ENCODE results near the gene SMIM45.

Gene SMIM45

DNA sequence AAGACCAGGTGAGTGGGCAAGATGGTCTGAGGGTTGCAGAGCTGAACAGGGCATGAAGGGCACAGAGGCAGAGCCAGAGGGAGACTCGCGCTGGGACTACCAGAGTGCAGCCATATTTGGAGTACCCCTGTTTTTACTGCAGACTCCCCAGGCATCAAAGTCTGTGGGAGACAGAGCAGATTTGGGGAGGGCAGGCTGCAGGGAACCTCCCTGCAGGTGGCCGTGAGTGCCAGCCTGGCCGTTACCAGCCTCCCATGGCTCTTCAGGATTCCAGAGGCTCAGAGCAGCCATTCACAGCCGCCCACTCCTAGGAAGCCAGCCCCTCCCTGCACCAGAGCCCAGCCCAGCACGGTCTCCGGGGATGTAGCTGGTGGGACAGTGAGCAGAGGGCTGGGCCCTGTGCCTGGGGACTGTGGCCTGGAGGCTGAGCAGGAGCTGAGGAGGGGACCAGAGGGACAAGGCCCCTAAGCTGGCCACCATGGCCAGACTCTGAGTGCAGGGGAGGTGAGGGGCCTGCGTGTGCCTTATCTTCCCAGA, 17.2 kb downstream of the SMIM45 start, which contains the start of gene SEPTIN3:
Gene SEPTIN3 (plus strand): TSS at position 334 of the 537 bp plus-strand sequence. CDS start 2,050 bp downstream, outside the sequence.
- TF ChIP-seq, protein P1, sequence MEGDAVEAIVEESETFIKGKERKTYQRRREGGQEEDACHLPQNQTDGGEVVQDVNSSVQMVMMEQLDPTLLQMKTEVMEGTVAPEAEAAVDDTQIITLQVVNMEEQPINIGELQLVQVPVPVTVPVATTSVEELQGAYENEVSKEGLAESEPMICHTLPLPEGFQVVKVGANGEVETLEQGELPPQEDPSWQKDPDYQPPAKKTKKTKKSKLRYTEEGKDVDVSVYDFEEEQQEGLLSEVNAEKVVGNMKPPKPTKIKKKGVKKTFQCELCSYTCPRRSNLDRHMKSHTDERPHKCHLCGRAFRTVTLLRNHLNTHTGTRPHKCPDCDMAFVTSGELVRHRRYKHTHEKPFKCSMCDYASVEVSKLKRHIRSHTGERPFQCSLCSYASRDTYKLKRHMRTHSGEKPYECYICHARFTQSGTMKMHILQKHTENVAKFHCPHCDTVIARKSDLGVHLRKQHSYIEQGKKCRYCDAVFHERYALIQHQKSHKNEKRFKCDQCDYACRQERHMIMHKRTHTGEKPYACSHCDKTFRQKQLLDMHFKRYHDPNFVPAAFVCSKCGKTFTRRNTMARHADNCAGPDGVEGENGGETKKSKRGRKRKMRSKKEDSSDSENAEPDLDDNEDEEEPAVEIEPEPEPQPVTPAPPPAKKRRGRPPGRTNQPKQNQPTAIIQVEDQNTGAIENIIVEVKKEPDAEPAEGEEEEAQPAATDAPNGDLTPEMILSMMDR (IDR thresholded peaks at IDR 0.05), result no peak
- no peak for TF ChIP-seq POLR2AphosphoS5 (IDR thresholded peaks at IDR 0.05)
- no peak for TF ChIP-seq POLR2A (IDR thresholded peaks at IDR 0.05)
- intact Hi-C loops (cut with DNase I; ENCODE audit: low total_unique reads), result no loop called here

DNA sequence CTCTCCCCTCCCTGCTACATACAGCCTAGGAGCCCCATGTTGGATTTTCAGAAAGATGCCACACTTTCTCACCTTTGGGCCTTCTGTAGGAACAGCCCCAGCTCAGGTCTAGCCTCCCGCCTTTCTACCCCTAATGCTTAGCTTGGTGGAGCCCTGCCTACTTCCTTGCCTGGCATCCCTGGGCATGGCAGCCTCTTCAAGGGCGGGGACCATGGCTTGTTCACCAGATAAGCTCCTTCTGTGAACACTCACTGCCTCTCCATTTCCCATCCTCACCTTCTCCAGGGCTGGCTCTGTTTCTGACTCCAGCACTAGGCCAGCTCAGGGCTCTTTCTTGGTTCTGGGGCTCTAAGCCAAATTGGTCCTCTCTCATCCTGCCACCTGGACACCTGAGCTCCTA, 18.7 kb downstream of the SMIM45 start:
- Histone ChIP-seq H3K27ac (no peak overlapping the region), H3K4me3 (no peak overlapping the region), H3K36me3 (no peaks in the 10 kb centered on the region), H3K27me3 (peaks cover 0 to 8% of the 10 kb centered on the region in 2 donors), H3K9me3 (no peaks in the 10 kb centered on the region), H3K4me1 (no peaks in the 10 kb centered on the region)
- intact Hi-C loops (cut with DNase I; ENCODE audit: low total_unique reads), result no loop called here
- no peak for DNase-seq (ENCODE audit: low spot score in 2 of 2)
- TF ChIP-seq POLR2AphosphoS5 (IDR thresholded peaks at IDR 0.05) (no peak), POLR2A (IDR thresholded peaks at IDR 0.05) (no peak)
- TF ChIP-seq, protein P1 (IDR thresholded peaks at IDR 0.05), result no peak

More for the DNA sequence above, 17.2 kb downstream of the SMIM45 start, which contains the start of gene SEPTIN3:
- Histone ChIP-seq H3K36me3 (no peaks in the 10 kb centered on the region), H3K9me3 (no peaks in the 10 kb centered on the region), H3K4me1 (no peaks in the 10 kb centered on the region), H3K27me3 (peaks cover 0 to 8% of the 10 kb centered on the region in 2 donors), H3K27ac (no peak within 1 kb of the TSS), H3K4me3 (peak within 1 kb of the TSS in 2 of 3 donors; percentile 3 to 18)
- no peak for DNase-seq (ENCODE audit: low spot score in 2 of 2)

DNA sequence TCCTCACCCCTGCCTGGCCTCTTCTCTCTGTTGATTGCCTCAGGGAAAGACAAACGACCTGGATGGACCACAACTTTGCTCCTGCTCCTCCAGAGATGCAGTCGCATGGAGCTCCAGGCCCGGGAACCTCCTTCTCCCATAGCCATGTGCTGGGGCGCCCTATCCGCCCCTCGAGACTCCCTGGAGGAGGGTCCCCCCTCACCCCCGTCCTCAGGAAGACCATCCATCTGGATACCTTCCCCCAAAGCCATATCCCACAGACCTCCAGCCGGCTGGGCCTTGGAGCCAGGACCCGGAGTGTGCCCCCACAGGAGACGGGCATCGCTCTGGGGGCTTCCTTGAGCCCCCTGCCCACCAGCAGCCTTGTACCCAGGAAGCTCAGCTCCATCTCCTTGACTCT, 19.5 kb downstream of the SMIM45 start:
- Histone ChIP-seq H3K9me3 (no peaks in the 10 kb centered on the region), H3K4me1 (no peaks in the 10 kb centered on the region), H3K36me3 (no peaks in the 10 kb centered on the region), H3K27me3 (peaks cover 0 to 12% of the 10 kb centered on the region in 2 donors), H3K4me3 (no peak overlapping the region), H3K27ac (no peak overlapping the region)
- intact Hi-C loops (cut with DNase I; ENCODE audit: low total_unique reads), result no loop called here
- TF ChIP-seq POLR2A (IDR thresholded peaks at IDR 0.05), result no peak
- TF ChIP-seq POLR2AphosphoS5 (IDR thresholded peaks at IDR 0.05), result no peak
- TF ChIP-seq, protein P1 (IDR thresholded peaks at IDR 0.05), result no peak
- DNase-seq (ENCODE audit: low spot score in 2 of 2), result no peak

DNA sequence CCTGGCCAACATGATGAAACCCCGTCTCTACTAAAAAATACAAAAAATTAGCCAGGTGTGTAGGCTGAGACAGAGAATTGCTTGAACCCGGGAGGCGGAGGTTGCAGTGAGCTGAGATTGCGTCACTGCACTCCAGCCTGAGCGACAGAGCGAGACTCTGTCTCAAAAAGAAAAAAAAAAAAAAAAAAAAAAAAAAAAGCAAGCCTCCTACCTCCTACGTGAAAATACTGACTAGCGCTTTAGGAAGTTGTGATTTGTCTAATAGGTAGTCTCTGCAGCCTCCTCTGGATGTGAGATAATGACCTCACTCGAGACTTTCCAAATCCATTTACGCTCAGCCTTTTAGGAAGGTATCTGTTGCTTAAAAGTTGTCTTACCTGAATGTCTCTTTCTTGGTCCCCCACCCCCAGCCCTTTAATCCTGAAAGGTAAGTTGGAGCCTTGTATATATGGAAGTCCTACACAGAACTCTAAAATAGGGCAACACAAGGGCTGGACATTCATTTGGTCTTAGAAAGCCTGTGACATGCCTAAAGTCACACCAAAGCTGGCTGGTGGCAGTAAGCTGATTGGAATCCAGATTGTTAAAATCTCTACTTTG, 22.8 kb downstream of the SMIM45 start:
- Histone ChIP-seq H3K4me3 (no peak overlapping the region), H3K27ac (peak overlapping the region in 1 of 2 donors; percentile 25), H3K4me1 (peaks cover 0 to 6% of the 10 kb centered on the region in 2 donors), H3K9me3 (no peaks in the 10 kb centered on the region), H3K36me3 (no peaks in the 10 kb centered on the region), H3K27me3 (peaks cover 0 to 12% of the 10 kb centered on the region in 2 donors)
- TF ChIP-seq POLR2A (IDR thresholded peaks at IDR 0.05) (no peak), POLR2AphosphoS5 (IDR thresholded peaks at IDR 0.05) (no peak)
- TF ChIP-seq, protein P1 (IDR thresholded peaks at IDR 0.05), result no peak
- no peak for DNase-seq (ENCODE audit: low spot score in 2 of 2)
- intact Hi-C loops (cut with DNase I; ENCODE audit: low total_unique reads), result no loop called here

DNA sequence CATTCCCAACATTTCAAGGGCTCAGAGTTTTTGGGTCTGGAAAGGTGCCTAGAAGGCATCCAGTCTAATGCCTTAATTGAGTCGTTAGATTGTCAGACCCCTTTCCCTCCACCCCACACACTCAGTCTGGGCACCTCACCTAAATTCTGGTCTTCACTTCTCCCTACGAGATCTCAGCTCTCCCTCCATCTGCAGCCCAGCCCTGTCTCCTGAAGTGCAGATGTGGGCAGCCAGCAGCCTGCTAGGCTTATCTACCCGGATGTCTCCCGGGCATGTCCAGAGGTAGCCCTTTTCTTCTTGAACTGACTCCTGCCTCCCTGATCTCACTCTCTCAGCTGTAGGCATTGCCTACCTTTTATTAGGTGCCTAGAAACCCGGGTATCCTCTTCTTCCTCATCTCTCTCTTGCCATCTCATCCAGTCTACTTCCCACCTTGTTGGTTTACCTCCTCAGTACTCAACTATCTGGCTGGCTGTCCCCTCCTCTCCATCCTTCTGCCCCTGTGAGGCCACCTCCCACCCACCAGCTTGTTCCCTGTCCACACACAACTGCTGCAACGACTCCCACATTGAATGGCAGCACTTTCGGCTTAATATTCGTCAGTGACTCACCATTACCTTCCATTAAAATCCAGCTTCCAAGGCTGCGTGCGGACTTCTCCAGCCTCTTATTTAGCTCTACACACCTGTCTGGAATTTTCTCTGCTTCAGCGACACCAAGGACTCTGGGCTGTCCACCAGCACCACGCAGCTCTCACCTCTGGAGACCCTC, 23.5 kb downstream of the SMIM45 start:
- no peak overlapping the region for H3K4me3 ChIP-seq
- no peaks in the 10 kb centered on the region for H3K36me3 ChIP-seq
- intact Hi-C loops (cut with DNase I; ENCODE audit: low total_unique reads), result no loop called here
- DNase-seq (ENCODE audit: low spot score in 2 of 2), result no peak
- TF ChIP-seq POLR2AphosphoS5 (IDR thresholded peaks at IDR 0.05), result no peak
- TF ChIP-seq, protein P1 (IDR thresholded peaks at IDR 0.05), result no peak
- TF ChIP-seq POLR2A (IDR thresholded peaks at IDR 0.05), result no peak
- H3K9me3 ChIP-seq, result no peaks in the 10 kb centered on the region
- H3K27me3 ChIP-seq, result peaks cover 0 to 12% of the 10 kb centered on the region in 2 donors
- H3K4me1 ChIP-seq, result peaks cover 0 to 6% of the 10 kb centered on the region in 2 donors
- peak overlapping the region in 1 of 2 donors; percentile 25 for H3K27ac ChIP-seq

All from breast epithelium (tissue), 4 donors.